ENCODE data around the gene MRTFA. TPM values are rescaled to one million over a fixed set of nuclear protein-coding genes. Genes with fewer than 3 reads are reported as not detected.
"Not testable (repeated sequence)": the region's sequence is repeated elsewhere in the genome, so short reads cannot be mapped to it uniquely, and the experiment has no call there.

Gene MRTFA
- polyA plus RNA-seq, 1 experiment, result 8.9 TPM

DNA sequence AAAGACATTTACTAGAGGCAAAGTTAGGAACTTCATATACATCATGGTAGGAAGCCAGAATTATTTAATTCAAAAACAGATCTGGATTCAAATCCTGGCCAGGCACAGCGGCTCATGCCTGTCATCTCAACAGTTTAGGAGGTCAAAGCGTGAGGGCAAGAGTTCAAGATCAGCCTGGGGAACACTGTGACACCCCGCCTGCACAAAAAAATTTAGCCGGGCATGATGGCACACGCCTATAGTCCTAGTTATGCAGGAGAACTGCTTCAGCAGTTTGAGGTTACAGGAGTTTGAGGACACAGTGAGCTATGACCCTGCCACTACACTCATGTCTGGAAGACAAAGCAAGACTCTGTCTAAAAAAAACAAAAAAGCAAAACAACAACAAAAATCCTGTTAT is 8.9 kb downstream of the MRTFA start:
- Histone ChIP-seq H3K4me3 (ENCODE audit: low read depth, low read length) (no peak overlapping the region), H3K36me3 (ENCODE audit: control insufficient read depth, insufficient read depth, low read length) (no peaks in the 10 kb centered on the region), H3K27me3 (ENCODE audit: control insufficient read depth, insufficient read depth, low read length) (no peaks in the 10 kb centered on the region)
- ChIA-PET POLR2A (no interaction called here), CTCF (interaction anchor here (1.0 kb wide), 1 partner anchor 191 kb away, joined by 3 read pairs; no protein-coding TSS in a partner anchor)
- DNase-seq (ENCODE audit: low read depth), result no peak
- TF ChIP-seq CTCF (IDR thresholded peaks at IDR 0.05; ENCODE audit: insufficient read depth, low read depth, low read length), result no peak

DNA sequence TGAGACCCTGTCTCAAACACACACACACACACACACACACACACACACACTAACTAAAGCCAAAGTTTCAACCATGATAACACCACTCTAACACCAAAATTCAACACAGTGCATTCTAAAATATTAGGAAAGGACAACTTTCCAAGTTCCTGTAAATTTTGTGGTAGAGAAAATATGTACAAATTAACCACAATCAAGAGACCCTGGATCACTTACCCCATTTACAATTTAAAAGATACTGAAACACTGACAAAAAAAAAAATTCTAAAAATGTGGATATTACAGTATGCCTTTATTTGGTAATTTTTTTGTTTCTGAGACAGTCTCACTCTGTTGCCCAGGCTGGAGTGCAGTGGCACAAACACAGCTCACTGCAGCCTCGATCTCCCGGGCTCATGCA is 9.7 kb downstream of the MRTFA start:
- DNase-seq (ENCODE audit: low read depth), result no peak
- CTCF ChIA-PET, result interaction anchor here (0.5 to 1.0 kb wide), 2 partner anchors 100 to 190 kb away, joined by 3 read pairs; no protein-coding TSS in a partner anchor
- no peak for TF ChIP-seq CTCF (IDR thresholded peaks at IDR 0.05; ENCODE audit: insufficient read depth, low read depth, low read length)
- no peak overlapping the region for H3K4me3 ChIP-seq (ENCODE audit: low read depth, low read length)
- POLR2A ChIA-PET, result no interaction called here
- no peaks in the 10 kb centered on the region for H3K36me3 ChIP-seq (ENCODE audit: control insufficient read depth, insufficient read depth, low read length)
- no peaks in the 10 kb centered on the region for H3K27me3 ChIP-seq (ENCODE audit: control insufficient read depth, insufficient read depth, low read length)

- CTCF ChIA-PET, result interaction anchor here (0.9 kb wide), 1 partner anchor 9 kb away, joined by 4 read pairs; no protein-coding TSS in a partner anchor
- H3K4me3 ChIP-seq (ENCODE audit: low read depth, low read length); POLR2A ChIA-PET; DNase-seq (ENCODE audit: low read depth); H3K36me3 ChIP-seq (ENCODE audit: control insufficient read depth, insufficient read depth, low read length); H3K27me3 ChIP-seq (ENCODE audit: control insufficient read depth, insufficient read depth, low read length): not testable (repeated sequence)
These were observed 10.7 kb downstream of the MRTFA start for GRCh38 chr22:40625794-40626193.

DNA sequence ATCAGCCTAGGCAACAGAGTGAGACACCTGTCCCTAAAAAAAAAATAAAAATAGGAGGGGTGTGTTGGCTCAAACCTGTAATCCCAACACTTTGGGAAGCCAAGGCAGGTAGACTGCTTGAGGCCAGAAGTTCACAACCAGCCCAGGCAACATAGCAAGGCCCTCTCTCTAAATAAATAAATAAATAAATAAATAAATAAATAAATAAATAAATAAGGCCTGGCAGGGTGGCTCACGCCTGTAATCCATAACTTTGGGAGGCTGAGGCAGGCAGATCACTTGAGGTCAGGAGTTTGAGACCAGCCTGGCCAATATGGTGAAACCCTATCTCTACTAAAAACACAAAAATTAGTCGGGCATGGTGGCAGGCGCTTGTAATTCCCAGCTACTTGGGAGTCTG is 11.2 kb downstream of the MRTFA start:
- DNase-seq (ENCODE audit: low read depth); POLR2A ChIA-PET: not testable (repeated sequence)

DNA sequence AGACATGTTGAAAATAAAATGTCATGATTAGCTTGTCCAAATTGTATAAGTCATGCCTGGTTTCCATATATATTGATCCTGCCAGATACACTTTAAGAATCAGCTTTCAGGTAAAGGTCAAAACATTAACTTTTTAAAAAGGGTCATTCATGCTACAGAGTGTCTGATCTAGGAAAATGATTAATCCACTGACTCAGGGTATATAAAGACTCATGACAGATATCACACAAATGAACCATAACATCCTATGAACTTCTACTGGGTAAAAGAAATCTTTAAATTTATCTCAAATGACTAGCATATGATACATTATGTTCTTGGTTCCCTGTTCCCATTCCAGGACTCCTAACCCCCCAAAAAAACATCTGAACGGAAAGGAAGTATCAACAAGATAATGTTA is 11.7 kb downstream of the MRTFA start:
- no peak overlapping the region for H3K4me3 ChIP-seq (ENCODE audit: low read depth, low read length)
- no peaks in the 10 kb centered on the region for H3K27me3 ChIP-seq (ENCODE audit: control insufficient read depth, insufficient read depth, low read length)
- no peak for TF ChIP-seq CTCF (IDR thresholded peaks at IDR 0.05; ENCODE audit: insufficient read depth, low read depth, low read length)
- ChIA-PET CTCF (interaction anchor here (1.3 kb wide), 1 partner anchor 11 kb away, joined by 6 read pairs; no protein-coding TSS in a partner anchor), POLR2A (interaction anchor here (0.5 kb wide), 2 partner anchors 16 to 29 kb away, joined by 4 to 12 read pairs; no protein-coding TSS in a partner anchor)
- DNase-seq (ENCODE audit: low read depth), result no peak
- no peaks in the 10 kb centered on the region for H3K36me3 ChIP-seq (ENCODE audit: control insufficient read depth, insufficient read depth, low read length)

More for the DNA sequence above, 11.2 kb downstream of the MRTFA start:
- CTCF ChIA-PET, result interaction anchor here (0.9 to 1.3 kb wide), 2 partner anchors 9 to 12 kb away, joined by 4 to 6 read pairs; no protein-coding TSS in a partner anchor
- not testable (repeated sequence) for H3K4me3 ChIP-seq (ENCODE audit: low read depth, low read length); H3K27me3 ChIP-seq (ENCODE audit: control insufficient read depth, insufficient read depth, low read length); H3K36me3 ChIP-seq (ENCODE audit: control insufficient read depth, insufficient read depth, low read length)

DNA sequence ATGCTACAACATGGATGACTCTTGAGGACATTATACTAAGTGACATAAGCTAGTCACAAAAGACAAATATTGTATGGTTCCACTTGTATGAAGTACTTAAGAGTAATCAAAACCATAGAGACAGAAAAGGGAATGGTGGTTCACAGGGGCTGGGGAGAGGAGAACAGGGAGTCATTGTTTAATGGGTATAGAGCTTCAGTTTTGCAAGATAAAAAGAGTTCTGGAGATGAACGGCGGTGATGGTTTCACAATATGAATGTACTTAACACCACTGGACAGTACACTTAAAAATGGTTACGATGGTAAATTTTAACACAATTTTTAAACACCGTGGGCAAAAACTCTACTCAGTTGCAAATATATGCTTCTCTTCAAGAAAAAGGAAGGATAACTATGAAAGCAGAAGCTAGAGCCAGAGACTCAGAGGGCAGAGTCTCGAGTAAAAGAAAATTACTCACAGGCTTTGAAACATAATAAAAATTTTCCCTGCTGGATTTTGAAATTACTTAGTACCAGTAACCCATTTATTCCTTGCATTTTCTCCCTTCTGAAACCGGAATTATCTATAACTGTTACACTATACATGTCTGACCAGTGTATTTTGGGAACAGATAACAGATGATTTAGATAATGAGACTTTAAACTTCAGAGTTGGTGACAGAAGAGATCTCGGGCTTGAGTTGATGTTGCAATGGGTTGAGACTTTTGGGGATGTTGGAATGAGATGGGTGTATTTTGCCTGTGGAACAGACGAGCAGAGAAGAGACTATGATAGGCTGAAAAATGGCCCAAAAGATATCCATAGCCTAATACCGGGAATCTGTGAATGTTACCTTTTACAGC is 15.0 kb downstream of the MRTFA start:
- no peaks in the 10 kb centered on the region for H3K27me3 ChIP-seq (ENCODE audit: control insufficient read depth, insufficient read depth, low read length)
- no peak overlapping the region for H3K4me3 ChIP-seq (ENCODE audit: low read depth, low read length)
- ChIA-PET POLR2A (no interaction called here), CTCF (interaction anchor here (1.2 kb wide), 1 partner anchor 61 kb away, joined by 3 read pairs; no protein-coding TSS in a partner anchor)
- no peaks in the 10 kb centered on the region for H3K36me3 ChIP-seq (ENCODE audit: control insufficient read depth, insufficient read depth, low read length)
- TF ChIP-seq CTCF (IDR thresholded peaks at IDR 0.05; ENCODE audit: insufficient read depth, low read depth, low read length), result no peak
- no peak for DNase-seq (ENCODE audit: low read depth)
